Transverse colon (tissue), 4 donors: ENCODE results near the gene FSTL1. TPM values are rescaled to one million over a fixed set of nuclear protein-coding genes. Genes with fewer than 3 reads are reported as not detected.

ENCODE experiments used
- DNase-seq: peaks from one replicate; pipeline ENCODE4 v3.0.0-alpha.2; 2019
- H3K27ac ChIP-seq, 4 donors: fragments of 200-600 bp; sonication (generic); 2 replicates each; pipeline ENCODE4 v1.5.1; 2016 to 2018; ENCODE audit warnings: inconsistent platforms in 4 of 4
- H3K27me3 ChIP-seq: fragments of 200-600 bp; sonication (generic); 2 replicates; pipeline ENCODE4 v1.5.1; 2017; ENCODE audit warnings: inconsistent platforms
- H3K36me3 ChIP-seq, 4 donors: fragments of 200-600 bp; sonication (generic); 2 replicates each; pipeline ENCODE4 v1.5.1; 2017 to 2019; ENCODE audit warnings: inconsistent platforms in 4 of 4
- H3K4me1 ChIP-seq, 4 donors: fragments of 200-600 bp; sonication (generic); 2 replicates each; pipeline ENCODE4 v1.5.1; 2017 to 2020; ENCODE audit warnings: inconsistent platforms in 4 of 4
- H3K4me3 ChIP-seq, 4 donors: fragments of 200-600 bp; sonication (generic); 1 replicate in 1 of 4; 2 replicates in 3 of 4; pipeline versions ENCODE4 v1.5.1 to v1.6.1; 2017 to 2019; ENCODE audit warnings: inconsistent platforms in 4 of 4
- H3K9me3 ChIP-seq, 2 donors: fragments of 200-600 bp; sonication (generic); 2 replicates each; pipeline ENCODE4 v1.5.1; 2017 to 2019; ENCODE audit warnings: inconsistent platforms in 2 of 2
- CTCF ChIP-seq, 5 experiments: fragments of 200-600 bp in 3 of 5; fragments of 450-650 bp in 2 of 5; sonication (generic) in 3 of 5; IDR thresholded peaks; 1 replicate in 2 of 5; 2 replicates in 3 of 5; pipeline ENCODE4 v1.5.1; 2016 to 2017; ENCODE audit warnings: antibody characterized with exemption in 5 of 5, inconsistent platforms in 3 of 5, mild to moderate bottlenecking in 2 of 5, moderate library complexity in 1 of 5
- EP300 ChIP-seq: sonication (generic); formaldehyde crosslinking; IDR thresholded peaks from one replicate; pipeline ENCODE4 v1.6.1; 2017; ENCODE audit warnings: antibody characterized with exemption, low read depth
- POLR2A ChIP-seq: fragments of 450-650 bp; IDR thresholded peaks from one replicate; pipeline ENCODE4 v1.6.1; 2016; ENCODE audit warnings: antibody characterized with exemption, mild to moderate bottlenecking, moderate library complexity
- POLR2AphosphoS5 ChIP-seq, 3 donors: sonication (generic); formaldehyde crosslinking; IDR thresholded peaks; one replicate each; pipeline ENCODE4 v1.6.1; 2016; ENCODE audit warnings: antibody characterized with exemption in 3 of 3
- WGBS, 2 donors: methylation state at CpG; one replicate each; pipeline ENCODE4 v1.1.5; 2018; ENCODE audit warnings: low coverage in 1 of 2; 5-methylcytosine and 5-hydroxymethylcytosine counted together
- in situ Hi-C, 4 donors: fragments of 200-750 bp; cut with MboI; loops; one replicate each; pipeline versions ENCODE4 v1.15.0 to v1.15.1; 2017; ENCODE audit warnings: low sequenced_read_pairs in 3 of 4, low pct_ligation_motif_present in 1 of 4, low pct_unique_long_range_greater_than_20kb in 1 of 4
- intact Hi-C: fragments of 100-400 bp; cut with DNase I; formaldehyde crosslinking; loops from one replicate; pipeline ENCODE4 v1.15.1; 2023; ENCODE audit warnings: low total_unique reads
- total RNA-seq, 4 donors: library from RNA; depleted of rRNA; stranded (reverse); fragments of >200 nt; gene quantifications; one replicate each; pipeline ENCODE4 v1.1.0, GENCODE V29; 2016

FSTL1 gene
- total RNA-seq, 4 donors from 2014 or later = 81.2 to 106 (median 91.8) TPM

- intact Hi-C loops (no loop called here), in situ Hi-C loops (no loop called here)
- Histone ChIP-seq H3K4me1 (peaks cover 0 to 5% (median 0%) of the 10 kb centered on the region in 4 donors), H3K36me3 (no peaks in the 10 kb centered on the region), H3K27ac (peak overlapping the region in 1 of 4 donors; percentile 9), H3K4me3 (no peak overlapping the region), H3K9me3 (no peaks in the 10 kb centered on the region), H3K27me3 (no peaks in the 10 kb centered on the region)
- TF ChIP-seq EP300 (no peak), POLR2AphosphoS5 (IDR thresholded peaks at IDR 0.05) (no peak), CTCF (IDR thresholded peaks at IDR 0.05) (no peak), POLR2A (no peak)
- WGBS, 2 donors = 67 to 81% methylated on average over 2 to 3 of the region's 3 CpGs
- no peak for DNase-seq
Observed at GRCh38 chr3:120488296-120488695, 37.5 kb upstream of the FSTL1 start.

DNA sequence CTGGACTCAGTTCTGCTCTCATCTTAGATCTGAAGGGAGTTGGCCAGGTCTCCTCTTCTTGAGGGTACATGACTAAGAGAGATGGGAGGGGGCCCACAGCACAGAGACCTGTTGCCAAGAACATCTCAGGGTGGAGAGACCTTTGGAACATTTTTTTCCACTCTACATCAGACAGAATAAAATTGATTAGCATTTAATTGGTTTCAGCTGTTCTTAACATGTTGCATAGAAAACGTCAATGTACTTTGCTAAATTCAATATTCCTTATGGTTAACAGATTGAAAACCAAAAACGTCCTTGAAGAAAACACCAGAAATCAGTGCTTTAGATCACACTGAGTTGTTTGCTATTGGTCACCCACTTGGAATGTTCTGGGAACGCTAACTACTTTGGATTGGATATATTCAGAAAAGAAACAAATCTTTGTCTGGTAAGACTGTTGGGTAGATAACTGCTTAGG lies 36.4 kb upstream of the FSTL1 start:
- WGBS, 2 donors = 60 to 63% methylated on average over 3 of the region's 3 CpGs
- intact Hi-C loops = no loop called here
- Histone ChIP-seq H3K9me3 (no peaks in the 10 kb centered on the region), H3K36me3 (no peaks in the 10 kb centered on the region), H3K4me1 (peaks cover 0 to 5% (median 0%) of the 10 kb centered on the region in 4 donors), H3K4me3 (no peak overlapping the region), H3K27ac (peak overlapping the region in 1 of 4 donors; percentile 29), H3K27me3 (no peaks in the 10 kb centered on the region)
- TF ChIP-seq POLR2AphosphoS5 (IDR thresholded peaks at IDR 0.05) = no peak
- TF ChIP-seq CTCF (IDR thresholded peaks at IDR 0.05) = no peak
- TF ChIP-seq EP300 = no peak
- TF ChIP-seq POLR2A = no peak
- in situ Hi-C loops = no loop called here
- DNase-seq = no peak

GRCh38 chr3:120481081-120481480 lies 30.3 kb upstream of the FSTL1 start:
- Histone ChIP-seq H3K9me3 (no peaks in the 10 kb centered on the region), H3K27ac (no peak overlapping the region), H3K4me1 (no peaks in the 10 kb centered on the region), H3K36me3 (no peaks in the 10 kb centered on the region), H3K27me3 (no peaks in the 10 kb centered on the region), H3K4me3 (no peak overlapping the region)
- TF ChIP-seq POLR2A (no peak), POLR2AphosphoS5 (IDR thresholded peaks at IDR 0.05) (no peak), CTCF (IDR thresholded peaks at IDR 0.05) (no peak), EP300 (no peak)
- no peak for DNase-seq
- WGBS, 2 donors = 79 to 89% methylated on average over 2 of the region's 2 CpGs
- intact Hi-C loops (no loop called here), in situ Hi-C loops (no loop called here)

DNA sequence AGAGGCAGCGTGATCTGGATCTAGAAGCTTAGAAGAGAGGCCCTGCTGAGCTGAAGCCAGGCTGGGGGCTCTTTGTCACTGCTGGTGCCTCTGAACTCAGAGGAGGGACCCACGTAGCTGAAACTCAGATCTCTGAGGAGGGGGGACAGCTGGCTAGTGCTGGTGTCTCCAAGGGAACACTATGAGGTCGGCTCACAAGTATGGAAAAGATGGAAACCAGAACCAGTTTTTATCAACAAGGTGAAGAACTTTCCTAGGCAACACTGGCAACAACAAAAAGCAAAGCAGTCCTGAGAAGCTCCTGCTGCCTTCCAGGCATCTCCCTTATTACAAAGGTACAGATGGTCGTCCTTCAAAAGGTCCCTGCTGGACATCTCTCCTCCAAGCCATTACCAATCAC lies 27.0 kb upstream of the FSTL1 start:
- Histone ChIP-seq H3K27me3 (no peaks in the 10 kb centered on the region), H3K36me3 (no peaks in the 10 kb centered on the region), H3K27ac (peak overlapping the region in 3 of 4 donors; percentile 17 to 58 (median 47)), H3K9me3 (no peaks in the 10 kb centered on the region), H3K4me1 (no peaks in the 10 kb centered on the region), H3K4me3 (no peak overlapping the region)
- intact Hi-C loops = no loop called here
- DNase-seq = no peak
- TF ChIP-seq EP300 = peak; percentile 9
- peak in 2 of 3 donors; percentile 28 to 37 for TF ChIP-seq POLR2AphosphoS5 (IDR thresholded peaks at IDR 0.05)
- TF ChIP-seq CTCF (IDR thresholded peaks at IDR 0.05) = no peak
- TF ChIP-seq POLR2A = no peak
- WGBS, 2 donors = 60 to 69% methylated on average over 1 to 4 of the region's 4 CpGs
- in situ Hi-C loops = no loop called here
